ENCODE results near the gene RLBP1.
"Not testable (repeated sequence)": the region's sequence is repeated elsewhere in the genome, so short reads cannot be mapped to it uniquely, and the experiment has no call there.

RLBP1 gene

GRCh38 chr15:89221543-89221942 lies at the start of gene RLBP1:
TSS of gene RLBP1 (minus strand) at chr15:89221579. CDS start at chr15:89218975, 2,604 bp downstream.
- DNase-seq (ENCODE audit: low read depth in 2 of 2), result no peak

- DNase-seq (ENCODE audit: low read depth in 2 of 2), result not testable (repeated sequence)
Measured at GRCh38 chr15:89250142-89250541, 28.8 kb upstream of the RLBP1 start.

GRCh38 chr15:89248584-89248983 lies 27.2 kb upstream of the RLBP1 start:
- DNase-seq (ENCODE audit: low read depth in 2 of 2), result no peak

- DNase-seq (ENCODE audit: low read depth in 2 of 2), result no peak
Measured at GRCh38 chr15:89247446-89247845, 26.1 kb upstream of the RLBP1 start.

- DNase-seq (ENCODE audit: low read depth in 2 of 2), result no peak
Measured at GRCh38 chr15:89244574-89244903, 23.2 kb upstream of the RLBP1 start.

- DNase-seq (ENCODE audit: low read depth in 2 of 2), result peak; percentile 97 to 98
Measured at GRCh38 chr15:89243691-89244573, 22.6 kb upstream of the RLBP1 start, which contains the start of gene FANCI. TSS of gene FANCI (plus strand) at chr15:89243979. CDS start at chr15:89247648, 3,669 bp downstream.

GRCh38 chr15:89243046-89243690 lies 21.8 kb upstream of the RLBP1 start:
- DNase-seq (ENCODE audit: low read depth in 2 of 2), result no peak

GRCh38 chr15:89239883-89240810 lies 18.8 kb upstream of the RLBP1 start:
- DNase-seq (ENCODE audit: low read depth in 2 of 2), result not testable (repeated sequence)

- DNase-seq (ENCODE audit: low read depth in 2 of 2), result no peak
Measured at GRCh38 chr15:89231832-89232231, 10.5 kb upstream of the RLBP1 start.

- DNase-seq (ENCODE audit: low read depth in 2 of 2), result no peak
Measured at GRCh38 chr15:89230277-89230676, 8.9 kb upstream of the RLBP1 start.

GRCh38 chr15:89227425-89227824 lies 6.0 kb upstream of the RLBP1 start:
- DNase-seq (ENCODE audit: low read depth in 2 of 2), result no peak

- no peak for DNase-seq (ENCODE audit: low read depth in 2 of 2)
Measured at GRCh38 chr15:89226359-89227221, 5.2 kb upstream of the RLBP1 start.

GRCh38 chr15:89225588-89225987 lies 4.2 kb upstream of the RLBP1 start:
- DNase-seq (ENCODE audit: low read depth in 2 of 2), result no peak

- DNase-seq (ENCODE audit: low read depth in 2 of 2), result no peak
Measured at GRCh38 chr15:89218531-89218930, 2.8 kb downstream of the RLBP1 start.

- DNase-seq (ENCODE audit: low read depth in 2 of 2), result no peak
Measured at GRCh38 chr15:89217686-89218376, 3.5 kb downstream of the RLBP1 start.

- no peak for DNase-seq (ENCODE audit: low read depth in 2 of 2)
Measured at GRCh38 chr15:89217031-89217430, 4.3 kb downstream of the RLBP1 start.

- no peak for DNase-seq (ENCODE audit: low read depth in 2 of 2)
Measured at GRCh38 chr15:89215627-89216026, 5.8 kb downstream of the RLBP1 start.

- no peak for DNase-seq (ENCODE audit: low read depth in 2 of 2)
Measured at GRCh38 chr15:89211678-89212170, 9.7 kb downstream of the RLBP1 start.

GRCh38 chr15:89209057-89209456 lies 12.3 kb downstream of the RLBP1 start:
- DNase-seq (ENCODE audit: low read depth in 2 of 2), result no peak

- no peak for DNase-seq (ENCODE audit: low read depth in 2 of 2)
Measured at GRCh38 chr15:89208256-89208655, 13.1 kb downstream of the RLBP1 start.

All from activated CD4-positive, alpha-beta T cell treated with anti-CD3 and anti-CD28 coated beads for 24 hours (primary cell).